ENCODE measurements around the gene MIPEP.

DNA sequence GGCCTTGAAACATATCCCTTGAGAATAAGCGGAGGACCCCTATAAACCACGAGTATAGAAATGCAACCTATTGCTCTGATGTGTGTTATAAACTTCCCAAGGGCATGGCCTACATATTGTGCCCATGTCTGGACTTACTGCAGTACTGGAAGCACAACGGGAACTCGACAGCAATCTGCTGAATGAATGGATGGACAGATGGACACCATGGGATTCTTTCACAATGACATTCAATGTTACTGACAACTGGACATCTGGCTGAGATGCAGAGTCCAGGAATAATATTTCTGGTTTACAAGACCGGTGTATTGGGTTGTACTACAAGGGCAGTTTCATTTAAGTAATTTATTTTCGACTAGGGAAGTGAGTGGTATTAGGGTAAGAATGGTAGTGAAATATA lies 123.7 kb downstream of the MIPEP start:
- TF ChIP-seq, protein P1, sequence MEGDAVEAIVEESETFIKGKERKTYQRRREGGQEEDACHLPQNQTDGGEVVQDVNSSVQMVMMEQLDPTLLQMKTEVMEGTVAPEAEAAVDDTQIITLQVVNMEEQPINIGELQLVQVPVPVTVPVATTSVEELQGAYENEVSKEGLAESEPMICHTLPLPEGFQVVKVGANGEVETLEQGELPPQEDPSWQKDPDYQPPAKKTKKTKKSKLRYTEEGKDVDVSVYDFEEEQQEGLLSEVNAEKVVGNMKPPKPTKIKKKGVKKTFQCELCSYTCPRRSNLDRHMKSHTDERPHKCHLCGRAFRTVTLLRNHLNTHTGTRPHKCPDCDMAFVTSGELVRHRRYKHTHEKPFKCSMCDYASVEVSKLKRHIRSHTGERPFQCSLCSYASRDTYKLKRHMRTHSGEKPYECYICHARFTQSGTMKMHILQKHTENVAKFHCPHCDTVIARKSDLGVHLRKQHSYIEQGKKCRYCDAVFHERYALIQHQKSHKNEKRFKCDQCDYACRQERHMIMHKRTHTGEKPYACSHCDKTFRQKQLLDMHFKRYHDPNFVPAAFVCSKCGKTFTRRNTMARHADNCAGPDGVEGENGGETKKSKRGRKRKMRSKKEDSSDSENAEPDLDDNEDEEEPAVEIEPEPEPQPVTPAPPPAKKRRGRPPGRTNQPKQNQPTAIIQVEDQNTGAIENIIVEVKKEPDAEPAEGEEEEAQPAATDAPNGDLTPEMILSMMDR (IDR thresholded peaks at IDR 0.05) = no peak
- TF ChIP-seq POLR2A (IDR thresholded peaks at IDR 0.05) = no peak

All from prostate gland (tissue), 2 donors.